ENCODE results near the gene ETV1.

GRCh38 chr7:13852281-13852968 is 137.0 kb downstream of the ETV1 start:
- TF ChIP-seq, protein P1, sequence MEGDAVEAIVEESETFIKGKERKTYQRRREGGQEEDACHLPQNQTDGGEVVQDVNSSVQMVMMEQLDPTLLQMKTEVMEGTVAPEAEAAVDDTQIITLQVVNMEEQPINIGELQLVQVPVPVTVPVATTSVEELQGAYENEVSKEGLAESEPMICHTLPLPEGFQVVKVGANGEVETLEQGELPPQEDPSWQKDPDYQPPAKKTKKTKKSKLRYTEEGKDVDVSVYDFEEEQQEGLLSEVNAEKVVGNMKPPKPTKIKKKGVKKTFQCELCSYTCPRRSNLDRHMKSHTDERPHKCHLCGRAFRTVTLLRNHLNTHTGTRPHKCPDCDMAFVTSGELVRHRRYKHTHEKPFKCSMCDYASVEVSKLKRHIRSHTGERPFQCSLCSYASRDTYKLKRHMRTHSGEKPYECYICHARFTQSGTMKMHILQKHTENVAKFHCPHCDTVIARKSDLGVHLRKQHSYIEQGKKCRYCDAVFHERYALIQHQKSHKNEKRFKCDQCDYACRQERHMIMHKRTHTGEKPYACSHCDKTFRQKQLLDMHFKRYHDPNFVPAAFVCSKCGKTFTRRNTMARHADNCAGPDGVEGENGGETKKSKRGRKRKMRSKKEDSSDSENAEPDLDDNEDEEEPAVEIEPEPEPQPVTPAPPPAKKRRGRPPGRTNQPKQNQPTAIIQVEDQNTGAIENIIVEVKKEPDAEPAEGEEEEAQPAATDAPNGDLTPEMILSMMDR (IDR thresholded peaks at IDR 0.05): no peak
- TF ChIP-seq EP300 (IDR thresholded peaks at IDR 0.05) (no peak), POLR2A (IDR thresholded peaks at IDR 0.05) (no peak)
